HEK293T (cell line): ENCODE results near the gene PABPC1L.
A peak's percentile ranks its signal among the peaks of the same experiment; 100 is the strongest.

Experiments
- CTCF ChIA-PET: fragments of 350-600 bp; formaldehyde crosslinking; extraction: SDS; loops from one replicate; lab custom pipeline; 2021; ENCODE audit warnings: antibody characterized with exemption, inconsistent platforms; lab: Yijun Ruan, JAX
- POLR2A ChIA-PET: fragments of 350-600 bp; formaldehyde crosslinking; extraction: SDS; loops from one replicate; lab custom pipeline; 2020; ENCODE audit warnings: antibody characterized with exemption, inconsistent platforms; lab: Yijun Ruan, JAX
- DNase-seq: peaks from one replicate; pipeline ENCODE4 v3.0.0; 2012; ENCODE audit warnings: mixed read lengths; ENCODE audit errors: extremely low spot score
- ARNT ChIP-seq: fragments of 450-650 bp; IDR thresholded peaks from 2 replicates; pipeline ENCODE4 v1.6.1; 2017; ENCODE audit warnings: mild to moderate bottlenecking
- BHLHE40 ChIP-seq: fragments of 450-650 bp; IDR thresholded peaks from 2 replicates; pipeline ENCODE4 v1.6.1; 2016; ENCODE audit warnings: mild to moderate bottlenecking, moderate library complexity, borderline replicate concordance
- CTBP1 ChIP-seq: fragments of 450-650 bp; IDR thresholded peaks from 2 replicates; pipeline ENCODE4 v1.6.1; 2016; ENCODE audit warnings: borderline replicate concordance
- ELF4 ChIP-seq: fragments of 450-650 bp; IDR thresholded peaks from 2 replicates; pipeline ENCODE4 v1.6.1; 2017; ENCODE audit warnings: antibody characterized with exemption
- FOXA1 ChIP-seq: fragments of 450-650 bp; IDR thresholded peaks from 2 replicates; pipeline ENCODE4 v1.6.1; 2016; ENCODE audit warnings: mild to moderate bottlenecking
- FOXK2 ChIP-seq: fragments of 450-650 bp; IDR thresholded peaks from 2 replicates; pipeline ENCODE4 v1.6.1; 2016; ENCODE audit warnings: mild to moderate bottlenecking
- FOXM1 ChIP-seq: fragments of 450-650 bp; IDR thresholded peaks from 2 replicates; pipeline ENCODE4 v1.6.1; 2017; ENCODE audit warnings: mild to moderate bottlenecking, borderline replicate concordance
- HDGF ChIP-seq: fragments of 450-650 bp; IDR thresholded peaks from 2 replicates; pipeline ENCODE4 v1.6.1; 2017; ENCODE audit warnings: antibody characterized with exemption, borderline replicate concordance
- L3MBTL2 ChIP-seq: fragments of 450-650 bp; conservative IDR thresholded peaks from 2 replicates; pipeline ENCODE4 v1.6.1; 2016; ENCODE audit warnings: mild to moderate bottlenecking
- LEF1 ChIP-seq: fragments of 450-650 bp; IDR thresholded peaks from 2 replicates; pipeline ENCODE4 v1.6.1; 2017; ENCODE audit warnings: mild to moderate bottlenecking, borderline replicate concordance
- NFRKB ChIP-seq: fragments of 450-650 bp; IDR thresholded peaks from 2 replicates; pipeline ENCODE4 v1.6.1; 2016; ENCODE audit warnings: mild to moderate bottlenecking, moderate library complexity
- PKNOX1 ChIP-seq: fragments of 450-650 bp; IDR thresholded peaks from 2 replicates; pipeline ENCODE4 v1.6.1; 2016
- SP1 ChIP-seq: fragments of 450-650 bp; IDR thresholded peaks from 2 replicates; pipeline ENCODE4 v1.6.1; 2017
- SUZ12 ChIP-seq: fragments of 450-650 bp; IDR thresholded peaks from 2 replicates; pipeline ENCODE4 v1.6.1; 2016; ENCODE audit warnings: mild to moderate bottlenecking
- TARDBP ChIP-seq: fragments of 450-650 bp; IDR thresholded peaks from 2 replicates; pipeline ENCODE4 v1.6.1; 2016
- ZNF384 ChIP-seq: fragments of 450-650 bp; IDR thresholded peaks from 2 replicates; pipeline ENCODE4 v1.6.1; 2016

PABPC1L gene

GRCh38 chr20:44963325-44964215, 53.7 kb downstream of the PABPC1L start:
- TF ChIP-seq LEF1: no peak
- TF ChIP-seq FOXA1: no peak
- TF ChIP-seq ARNT: no peak
- TF ChIP-seq SP1: no peak
- no peak for TF ChIP-seq SUZ12
- no peak for TF ChIP-seq FOXM1
- no peak for TF ChIP-seq NFRKB
- no peak for TF ChIP-seq ELF4
- TF ChIP-seq PKNOX1: no peak
- TF ChIP-seq L3MBTL2: no peak
- TF ChIP-seq ZNF384: no peak
- CTCF ChIA-PET: no interaction called here
- POLR2A ChIA-PET: no interaction called here
- no peak for DNase-seq

- no peak for TF ChIP-seq SUZ12
- TF ChIP-seq L3MBTL2: no peak
- no peak for TF ChIP-seq LEF1
- no peak for TF ChIP-seq ARNT
- TF ChIP-seq FOXA1: no peak
- TF ChIP-seq FOXK2: no peak
- TF ChIP-seq SP1: no peak
- no peak for TF ChIP-seq ZNF384
- TF ChIP-seq ELF4: no peak
- TF ChIP-seq BHLHE40: no peak
- TF ChIP-seq FOXM1: no peak
- ChIA-PET CTCF (no interaction called here), POLR2A (no interaction called here)
- no peak for DNase-seq
These were observed 55.8 kb downstream of the PABPC1L start for GRCh38 chr20:44965651-44966029.

- POLR2A ChIA-PET: no interaction called here
- TF ChIP-seq ZNF384 (no peak), PKNOX1 (no peak), L3MBTL2 (peak; percentile 66; the same call in 1 of the 2 replicates), FOXA1 (no peak), SUZ12 (no peak), ELF4 (peak; percentile 92)
- CTCF ChIA-PET: no interaction called here
- DNase-seq: peak; percentile 91
These were observed 56.4 kb downstream of the PABPC1L start, which contains the start of gene STK4 for GRCh38 chr20:44966030-44966961. STK4 (plus strand) TSS chr20:44966512; CDS start chr20:44966569, 57 bp downstream.

- POLR2A ChIA-PET: no interaction called here
- TF ChIP-seq SP1 (no peak), L3MBTL2 (no peak), ZNF384 (no peak), ARNT (no peak), HDGF (no peak), PKNOX1 (no peak), TARDBP (no peak), FOXM1 (no peak)
These were observed 57.4 kb downstream of the PABPC1L start for GRCh38 chr20:44967207-44967807.

GRCh38 chr20:44969300-44969894, 59.5 kb downstream of the PABPC1L start:
- ChIA-PET CTCF (no interaction called here), POLR2A (no interaction called here)
- no peak for TF ChIP-seq NFRKB
- TF ChIP-seq PKNOX1: no peak
- TF ChIP-seq FOXM1: no peak
- no peak for TF ChIP-seq FOXA1
- no peak for TF ChIP-seq ELF4
- TF ChIP-seq HDGF: no peak
- no peak for TF ChIP-seq ZNF384
- TF ChIP-seq BHLHE40: no peak
- no peak for TF ChIP-seq CTBP1
- no peak for TF ChIP-seq SUZ12
- TF ChIP-seq ARNT: no peak
- no peak for TF ChIP-seq TARDBP
- no peak for TF ChIP-seq SP1
- DNase-seq: no peak

More at GRCh38 chr20:44967207-44967807, 57.4 kb downstream of the PABPC1L start:
- CTCF ChIA-PET: no interaction called here
- no peak for DNase-seq
